Upper lobe of right lung (tissue), 1 donor: ENCODE results near the gene TMEM229B. TPM values are rescaled to one million over a fixed set of nuclear protein-coding genes. Genes with fewer than 3 reads are reported as not detected.

Experiments
- ATAC-seq: fragments of 200-7000 bp; cut with Tn5 transposase; one replicate; pipeline ENCODE4 v1.9.1; 2020; ENCODE audit warnings: mild to moderate bottlenecking, moderate library complexity
- DNase-seq: peaks from one replicate; pipeline ENCODE4 v3.0.0-alpha.2; 2020
- H3K27ac ChIP-seq: fragments of 200-600 bp; one replicate; pipeline ENCODE4 v1.8.0; 2022
- H3K27me3 ChIP-seq: fragments of 200-600 bp; one replicate; pipeline ENCODE4 v1.8.0; 2022; ENCODE audit warnings: mild to moderate bottlenecking
- H3K36me3 ChIP-seq: fragments of 200-600 bp; one replicate; pipeline ENCODE4 v1.8.0; 2022
- H3K4me1 ChIP-seq: fragments of 200-600 bp; one replicate; pipeline ENCODE4 v1.8.0; 2022
- H3K4me3 ChIP-seq: fragments of 200-600 bp; one replicate; pipeline ENCODE4 v1.8.0; 2022; ENCODE audit warnings: mild to moderate bottlenecking
- H3K9me3 ChIP-seq: fragments of 200-600 bp; one replicate; pipeline ENCODE4 v1.8.0; 2022
- intact Hi-C: fragments of 100-400 bp; cut with DNase I; formaldehyde crosslinking; loops from one replicate; pipeline ENCODE4 v1.11.0; 2022
- total RNA-seq: library from RNA; stranded (reverse); fragmentation: NEBNext Ultra II Directional; extraction: Animal tissue kit (Norgen Biotek cat#: 25700); gene quantifications from one replicate; pipeline ENCODE4 v1.2.1, GENCODE V29; 2021
- TF ChIP-seq, protein P1 (sequence below): fragments of 200-600 bp; IDR thresholded peaks from one replicate; pipeline ENCODE4 v1.8.0; 2022; ENCODE audit warnings: antibody characterized with exemption
- donor health status: DM: no; HTN: yes; CAD: no; lungs with severe emphysema.

Gene TMEM229B
- total RNA-seq, 1 donor from 2014 or later, result 5.4 TPM

DNA sequence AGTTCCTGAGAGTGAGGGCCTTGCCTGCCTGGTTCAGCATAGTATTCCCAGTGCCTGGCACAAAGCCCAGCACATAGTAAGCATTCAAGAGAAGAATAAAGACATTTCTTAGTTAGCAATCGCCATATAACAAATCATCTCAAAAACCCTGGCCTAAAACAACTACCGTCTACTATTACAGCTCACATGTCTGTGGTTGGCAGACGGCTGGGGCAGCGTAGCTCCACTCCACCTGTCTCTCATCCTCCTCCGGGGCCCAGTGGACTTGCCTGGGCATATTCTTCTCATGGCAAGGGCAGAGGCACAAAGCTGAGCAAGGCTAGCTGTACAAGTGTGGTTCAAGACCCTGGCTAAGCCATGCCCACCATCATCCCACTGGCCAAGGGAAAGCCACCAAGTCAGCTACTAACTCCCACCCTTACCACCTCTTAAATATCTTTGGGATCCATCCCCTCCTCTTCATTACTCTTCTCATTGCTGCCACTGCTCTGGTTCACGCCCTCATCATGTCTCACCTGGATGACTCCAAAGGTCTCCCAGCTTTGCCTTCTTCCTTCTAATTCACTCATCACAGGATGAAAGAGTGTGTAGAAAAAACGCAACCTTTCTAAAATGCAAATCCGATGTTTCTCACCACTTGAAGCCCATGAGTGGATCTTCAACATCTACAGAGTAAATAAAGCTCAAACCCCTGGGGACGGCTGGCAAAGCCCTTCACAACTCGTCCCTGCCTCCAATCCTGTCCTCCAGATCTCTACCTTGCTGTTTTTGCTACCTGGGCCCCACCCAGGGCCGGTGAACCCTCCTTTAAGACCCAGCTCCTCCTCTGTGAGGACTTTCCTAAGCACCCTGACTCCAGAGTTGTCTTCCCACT, 10.4 kb downstream of the TMEM229B start:
- Histone ChIP-seq H3K9me3 (no peaks in the 10 kb centered on the region), H3K36me3 (no peaks in the 10 kb centered on the region), H3K27ac (no peak overlapping the region), H3K4me1 (no peaks in the 10 kb centered on the region), H3K4me3 (no peak overlapping the region), H3K27me3 (no peaks in the 10 kb centered on the region)
- TF ChIP-seq, protein P1, sequence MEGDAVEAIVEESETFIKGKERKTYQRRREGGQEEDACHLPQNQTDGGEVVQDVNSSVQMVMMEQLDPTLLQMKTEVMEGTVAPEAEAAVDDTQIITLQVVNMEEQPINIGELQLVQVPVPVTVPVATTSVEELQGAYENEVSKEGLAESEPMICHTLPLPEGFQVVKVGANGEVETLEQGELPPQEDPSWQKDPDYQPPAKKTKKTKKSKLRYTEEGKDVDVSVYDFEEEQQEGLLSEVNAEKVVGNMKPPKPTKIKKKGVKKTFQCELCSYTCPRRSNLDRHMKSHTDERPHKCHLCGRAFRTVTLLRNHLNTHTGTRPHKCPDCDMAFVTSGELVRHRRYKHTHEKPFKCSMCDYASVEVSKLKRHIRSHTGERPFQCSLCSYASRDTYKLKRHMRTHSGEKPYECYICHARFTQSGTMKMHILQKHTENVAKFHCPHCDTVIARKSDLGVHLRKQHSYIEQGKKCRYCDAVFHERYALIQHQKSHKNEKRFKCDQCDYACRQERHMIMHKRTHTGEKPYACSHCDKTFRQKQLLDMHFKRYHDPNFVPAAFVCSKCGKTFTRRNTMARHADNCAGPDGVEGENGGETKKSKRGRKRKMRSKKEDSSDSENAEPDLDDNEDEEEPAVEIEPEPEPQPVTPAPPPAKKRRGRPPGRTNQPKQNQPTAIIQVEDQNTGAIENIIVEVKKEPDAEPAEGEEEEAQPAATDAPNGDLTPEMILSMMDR, result no peak
- DNase-seq (no peak), ATAC-seq (no peak)
- intact Hi-C loops, result no loop called here

DNA sequence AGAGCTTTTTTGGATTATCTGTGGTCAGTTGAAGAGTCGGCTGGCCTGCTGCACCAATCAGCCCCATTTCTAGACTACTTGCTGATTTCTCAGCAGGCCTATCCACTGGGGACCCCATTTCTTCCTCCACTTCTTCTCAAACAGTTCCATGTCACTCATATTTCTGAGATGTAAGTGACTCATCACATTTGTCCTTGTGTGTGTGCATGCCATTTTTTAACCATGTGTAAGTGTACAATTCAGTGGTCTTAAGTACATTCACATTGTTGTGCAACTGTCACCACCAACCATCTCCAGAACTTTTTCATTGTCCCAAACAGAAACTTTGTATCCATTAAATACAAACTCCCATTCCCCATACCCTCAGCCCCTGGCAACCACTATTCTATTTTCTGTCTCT, 14.2 kb downstream of the TMEM229B start:
- H3K4me3 ChIP-seq, result no peak overlapping the region
- H3K36me3 ChIP-seq, result no peaks in the 10 kb centered on the region
- H3K27ac ChIP-seq, result no peak overlapping the region
- intact Hi-C loops, result no loop called here
- DNase-seq, result no peak
- ATAC-seq, result no peak
- no peaks in the 10 kb centered on the region for H3K9me3 ChIP-seq
- no peaks in the 10 kb centered on the region for H3K27me3 ChIP-seq
- TF ChIP-seq, protein P1, result no peak
- no peaks in the 10 kb centered on the region for H3K4me1 ChIP-seq

DNA sequence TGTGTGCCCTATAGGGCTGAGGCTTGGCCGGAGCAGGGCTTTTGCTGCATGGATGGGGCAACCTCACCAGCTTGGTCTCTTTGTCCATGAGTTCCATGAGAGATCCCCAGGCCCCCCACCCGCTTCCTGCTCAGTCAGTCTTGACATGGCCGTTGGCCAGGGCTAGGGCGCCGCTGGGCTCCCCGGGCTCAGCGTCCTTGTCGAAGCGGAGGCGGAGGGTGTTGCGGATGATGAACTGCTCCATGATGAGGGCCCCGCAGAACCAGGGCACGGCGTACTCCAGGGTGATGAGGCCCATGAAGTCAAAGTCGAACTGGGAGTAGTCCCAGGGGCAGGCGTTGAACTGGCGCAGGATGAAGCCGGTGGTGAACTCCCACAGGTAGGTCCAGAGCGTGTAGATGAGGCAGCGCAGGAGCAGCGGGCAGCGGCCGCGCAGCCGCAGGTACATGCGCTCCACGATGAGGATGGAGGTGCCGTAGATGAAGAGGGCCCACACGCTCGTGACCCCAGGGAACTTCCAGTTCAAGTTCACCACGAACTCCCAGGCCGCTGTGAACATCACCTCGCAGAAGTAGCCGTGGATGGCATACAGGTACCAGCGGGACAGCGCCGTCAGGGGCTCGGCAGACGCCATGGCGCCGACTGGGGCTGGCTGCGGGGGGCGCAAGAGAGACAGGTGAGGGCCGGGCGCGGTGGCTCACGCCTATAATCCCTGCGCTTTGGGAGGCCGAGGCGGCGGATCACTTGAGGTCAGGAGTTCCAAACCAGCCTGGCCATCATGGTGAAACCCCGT, 15.0 kb downstream of the TMEM229B start:
- Histone ChIP-seq H3K4me1 (no peaks in the 10 kb centered on the region), H3K9me3 (no peaks in the 10 kb centered on the region), H3K4me3 (no peak overlapping the region), H3K27ac (no peak overlapping the region), H3K27me3 (no peaks in the 10 kb centered on the region), H3K36me3 (no peaks in the 10 kb centered on the region)
- intact Hi-C loops, result no loop called here
- ATAC-seq (peak; percentile 7), DNase-seq (no peak)
- TF ChIP-seq, protein P1, result no peak

DNA sequence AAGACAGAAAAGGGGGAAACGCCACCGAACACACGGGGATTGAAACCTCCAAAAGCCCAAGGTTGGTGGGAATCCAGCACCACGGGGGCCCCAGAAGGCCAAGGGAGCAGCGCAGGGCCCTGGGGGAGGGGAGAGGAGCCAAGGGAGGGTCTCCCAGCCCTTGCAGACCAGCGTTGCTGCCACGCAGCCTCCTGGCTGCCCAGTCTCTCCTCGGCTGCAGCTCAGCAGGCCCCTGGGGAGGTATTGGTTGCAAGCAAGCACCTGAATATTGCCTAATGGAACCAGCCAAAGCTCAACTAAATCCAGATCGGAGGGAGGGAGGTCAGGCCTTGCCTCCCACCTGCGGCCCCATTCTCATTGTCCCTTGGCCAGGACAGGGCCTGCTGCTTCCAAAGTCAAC, 15.8 kb downstream of the TMEM229B start:
- ATAC-seq (no peak), DNase-seq (no peak)
- H3K36me3 ChIP-seq, result no peaks in the 10 kb centered on the region
- TF ChIP-seq, protein P1, result no peak
- no peaks in the 10 kb centered on the region for H3K9me3 ChIP-seq
- H3K4me3 ChIP-seq, result no peak overlapping the region
- no peak overlapping the region for H3K27ac ChIP-seq
- H3K4me1 ChIP-seq, result no peaks in the 10 kb centered on the region
- no peaks in the 10 kb centered on the region for H3K27me3 ChIP-seq
- intact Hi-C loops, result no loop called here

DNA sequence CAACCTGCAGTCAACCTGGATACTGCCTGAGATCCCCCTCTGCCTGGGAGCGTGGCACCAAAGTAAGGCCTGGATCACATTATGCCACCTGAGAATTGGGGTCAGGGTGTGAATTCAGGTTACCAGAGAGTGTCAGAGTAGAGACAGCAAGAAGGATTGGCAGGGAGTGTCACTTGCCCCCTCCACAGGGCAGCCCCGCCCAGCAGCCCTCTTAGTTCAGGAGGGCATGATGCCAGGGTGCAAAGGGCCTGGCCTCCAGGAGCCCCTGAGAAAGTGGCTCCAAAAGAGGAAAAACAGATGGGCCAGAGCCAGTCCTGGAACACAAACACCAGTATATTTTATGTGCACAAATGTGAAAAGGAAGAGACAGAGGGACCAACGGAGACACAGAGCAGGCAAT, 18.6 kb downstream of the TMEM229B start:
- H3K27ac ChIP-seq, result no peak overlapping the region
- no peaks in the 10 kb centered on the region for H3K4me1 ChIP-seq
- intact Hi-C loops, result no loop called here
- TF ChIP-seq, protein P1, result no peak
- ATAC-seq (no peak), DNase-seq (no peak)
- H3K9me3 ChIP-seq, result no peaks in the 10 kb centered on the region
- no peak overlapping the region for H3K4me3 ChIP-seq
- no peaks in the 10 kb centered on the region for H3K36me3 ChIP-seq
- no peaks in the 10 kb centered on the region for H3K27me3 ChIP-seq
